NB4 (cell line): ENCODE results near the gene RHO.
"Not testable (repeated sequence)": the region's sequence is repeated elsewhere in the genome, so short reads cannot be mapped to it uniquely, and the experiment has no call there.

Experiments used
- DNase-seq: peaks from one replicate; pipeline ENCODE4 v3.0.0; 2010; ENCODE audit warnings: low read depth
- H3K4me3 ChIP-seq: one replicate; pipeline ENCODE4 v1.5.1; 2011; ENCODE audit warnings: mild to moderate bottlenecking, low read depth, low read length, moderate library complexity
- MAX ChIP-seq: IDR thresholded peaks from 2 replicates; pipeline ENCODE4 v1.6.1; 2011; ENCODE audit warnings: low read depth, low read length
- MYC ChIP-seq: IDR thresholded peaks from 2 replicates; pipeline ENCODE4 v1.6.1; 2011; ENCODE audit warnings: low read depth, low read length
- POLR2A ChIP-seq: IDR thresholded peaks from 2 replicates; pipeline ENCODE4 v1.6.1; 2011; ENCODE audit warnings: mild to moderate bottlenecking; ENCODE audit not compliant: insufficient read length; ENCODE audit errors: extremely low read depth
- TF ChIP-seq, protein P1 (sequence below): IDR thresholded peaks from one replicate; pipeline ENCODE4 v1.5.1; 2012; ENCODE audit warnings: low read depth, low read length

Gene RHO

DNA sequence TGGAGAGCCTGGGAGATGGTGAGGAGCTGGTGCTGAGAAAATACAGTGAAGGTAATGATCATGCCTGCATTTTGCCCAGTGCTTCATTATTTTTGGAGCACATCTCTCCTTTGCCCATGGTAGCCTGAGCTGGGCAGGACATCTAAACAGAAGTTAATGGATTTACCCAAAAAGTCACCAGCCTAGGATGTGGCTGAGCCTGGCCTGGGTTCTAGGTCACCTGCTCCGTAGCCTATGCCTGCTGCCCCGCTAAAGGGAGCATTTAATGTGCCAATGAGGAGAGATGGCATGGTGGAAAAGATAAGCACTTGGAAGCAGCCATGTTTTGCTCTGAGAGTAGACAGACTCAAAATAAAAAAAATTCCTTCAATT, 41.8 kb upstream of the RHO start:
- H3K4me3 ChIP-seq: no peak overlapping the region
- TF ChIP-seq MAX: no peak
- TF ChIP-seq, protein P1, sequence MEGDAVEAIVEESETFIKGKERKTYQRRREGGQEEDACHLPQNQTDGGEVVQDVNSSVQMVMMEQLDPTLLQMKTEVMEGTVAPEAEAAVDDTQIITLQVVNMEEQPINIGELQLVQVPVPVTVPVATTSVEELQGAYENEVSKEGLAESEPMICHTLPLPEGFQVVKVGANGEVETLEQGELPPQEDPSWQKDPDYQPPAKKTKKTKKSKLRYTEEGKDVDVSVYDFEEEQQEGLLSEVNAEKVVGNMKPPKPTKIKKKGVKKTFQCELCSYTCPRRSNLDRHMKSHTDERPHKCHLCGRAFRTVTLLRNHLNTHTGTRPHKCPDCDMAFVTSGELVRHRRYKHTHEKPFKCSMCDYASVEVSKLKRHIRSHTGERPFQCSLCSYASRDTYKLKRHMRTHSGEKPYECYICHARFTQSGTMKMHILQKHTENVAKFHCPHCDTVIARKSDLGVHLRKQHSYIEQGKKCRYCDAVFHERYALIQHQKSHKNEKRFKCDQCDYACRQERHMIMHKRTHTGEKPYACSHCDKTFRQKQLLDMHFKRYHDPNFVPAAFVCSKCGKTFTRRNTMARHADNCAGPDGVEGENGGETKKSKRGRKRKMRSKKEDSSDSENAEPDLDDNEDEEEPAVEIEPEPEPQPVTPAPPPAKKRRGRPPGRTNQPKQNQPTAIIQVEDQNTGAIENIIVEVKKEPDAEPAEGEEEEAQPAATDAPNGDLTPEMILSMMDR: no peak
- no peak for TF ChIP-seq MYC
- TF ChIP-seq POLR2A: no peak
- no peak for DNase-seq

GRCh38 chr3:129487183-129487867, 41.1 kb upstream of the RHO start:
- TF ChIP-seq, protein P1: no peak
- TF ChIP-seq MYC (no peak), MAX (no peak), POLR2A (no peak)
- H3K4me3 ChIP-seq: no peak overlapping the region
- no peak for DNase-seq

DNA sequence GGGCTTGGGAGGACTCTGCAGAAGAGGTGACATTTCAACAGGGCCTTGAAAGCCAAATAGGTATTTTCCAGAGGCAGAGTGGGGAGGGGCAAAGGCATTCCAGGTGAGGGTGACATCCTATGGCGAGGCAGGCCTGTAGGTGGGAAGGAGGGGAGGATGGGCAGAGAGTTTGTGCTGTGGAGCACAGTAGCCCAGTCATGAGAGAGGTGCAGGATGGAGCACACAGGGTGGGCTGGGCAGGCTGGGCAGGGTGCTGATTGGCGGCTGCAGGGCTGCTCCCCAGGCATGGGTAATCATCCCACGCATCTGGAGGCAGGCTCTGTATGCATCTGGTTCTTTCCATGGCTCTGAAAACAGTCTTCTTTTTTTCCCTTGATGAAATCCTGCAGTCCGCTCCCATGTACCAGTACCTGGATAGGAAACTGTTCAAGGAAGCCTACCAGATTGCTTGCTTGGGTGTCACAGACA, 40.5 kb upstream of the RHO start:
- not testable (repeated sequence) for H3K4me3 ChIP-seq

DNA sequence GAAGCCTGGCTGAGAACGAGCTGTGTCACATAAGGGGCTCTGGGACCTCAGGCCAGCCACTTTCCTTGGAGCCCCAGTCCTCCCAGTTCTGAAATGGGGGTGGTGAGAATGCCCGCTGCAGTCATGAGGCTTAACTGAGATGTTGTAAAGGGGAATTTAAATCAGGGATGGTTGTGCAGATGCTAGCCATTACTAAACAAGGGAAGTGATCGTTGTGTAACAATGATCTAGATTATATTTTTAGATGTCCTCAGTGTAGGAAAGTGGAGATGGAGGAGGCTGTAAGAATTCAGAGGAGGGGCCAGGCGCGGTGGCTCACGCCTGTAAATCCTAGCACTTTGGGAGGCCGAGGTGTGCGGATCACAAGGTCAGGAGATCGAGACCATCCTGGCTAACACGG, 39.2 kb upstream of the RHO start:
- H3K4me3 ChIP-seq, DNase-seq: not testable (repeated sequence)

More for the DNA sequence above, 40.5 kb upstream of the RHO start:
- not testable (repeated sequence) for DNase-seq

GRCh38 chr3:129490273-129490675, 38.2 kb upstream of the RHO start:
- H3K4me3 ChIP-seq: no peak overlapping the region
- TF ChIP-seq POLR2A (no peak), MYC (no peak), MAX (0 out of 2 replicates have a peak, but pooled peaks have one; percentile 4)
- TF ChIP-seq, protein P1: peak; percentile 78
- peak; percentile 84 for DNase-seq

DNA sequence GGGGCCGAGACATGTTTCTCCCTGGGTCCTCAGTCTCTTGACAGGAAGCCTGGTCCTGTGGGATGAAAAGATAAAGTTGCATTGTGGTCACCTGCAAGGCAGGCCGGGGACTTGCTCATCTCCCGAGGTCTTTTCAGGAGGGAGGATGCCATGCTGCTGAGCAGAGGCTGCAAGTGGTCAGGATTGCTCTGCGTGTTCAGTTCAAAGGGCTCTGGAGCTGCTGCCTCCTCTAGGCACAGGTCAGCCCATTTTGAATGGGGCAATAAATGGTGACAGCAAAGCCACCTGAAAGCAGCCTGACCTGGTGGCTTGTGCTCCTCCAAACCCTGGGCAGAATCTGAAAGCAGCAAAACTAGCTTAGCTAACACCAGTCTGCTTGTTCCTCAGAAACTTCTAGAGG, 37.4 kb upstream of the RHO start:
- not testable (repeated sequence) for DNase-seq, H3K4me3 ChIP-seq

GRCh38 chr3:129491794-129492193, 36.6 kb upstream of the RHO start:
- TF ChIP-seq, protein P1: no peak
- no peak for TF ChIP-seq POLR2A
- TF ChIP-seq MAX: no peak
- no peak for TF ChIP-seq MYC
- H3K4me3 ChIP-seq: no peak overlapping the region
- DNase-seq: no peak

DNA sequence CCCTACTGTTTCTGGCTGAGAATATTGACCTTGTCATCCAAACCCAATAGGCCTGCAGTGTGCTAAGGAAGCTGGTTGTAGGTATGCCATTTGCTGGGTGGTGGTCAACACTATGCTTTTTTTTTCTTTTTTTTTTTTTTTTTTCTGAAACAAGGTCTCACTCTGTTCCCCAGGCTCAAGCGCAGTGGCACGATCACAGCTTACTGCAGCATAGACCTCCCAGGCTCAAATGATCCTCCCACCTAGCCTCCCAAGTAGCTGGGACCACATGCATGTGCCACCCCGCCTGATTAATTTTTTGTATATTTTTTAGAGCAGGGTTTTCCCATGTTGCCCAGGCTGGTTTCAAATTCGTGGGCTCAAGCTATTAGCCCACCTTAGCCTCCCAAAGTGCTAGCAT, 35.7 kb upstream of the RHO start:
- no peak for DNase-seq
- no peak overlapping the region for H3K4me3 ChIP-seq
- TF ChIP-seq MAX (no peak), MYC (no peak), POLR2A (no peak)
- TF ChIP-seq, protein P1: no peak
